Fibroblast of villous mesenchyme (primary cell): ENCODE results near the gene PLXNC1. TPM values are rescaled to one million over a fixed set of nuclear protein-coding genes. Genes with fewer than 3 reads are reported as not detected.

ENCODE experiments used
- DNase-seq: peaks from one replicate; pipeline ENCODE4 v3.0.0-alpha.2; 2010; ENCODE audit warnings: low read depth
- H3K4me3 ChIP-seq: 2 replicates; pipeline ENCODE4 v1.5.1; 2011; ENCODE audit warnings: low read depth, mild to moderate bottlenecking, low read length
- CTCF ChIP-seq: IDR thresholded peaks from 2 replicates; pipeline ENCODE4 v1.5.1; 2012; ENCODE audit warnings: low read depth, mild to moderate bottlenecking, low read length; ENCODE audit not compliant: insufficient read depth
- total RNA-seq: library from RNA; depleted of rRNA; stranded (reverse); fragments of >200 nt; gene quantifications from 2 replicates; pipeline ENCODE4 v1.2.3, GENCODE V29; 2012

Gene PLXNC1
- total RNA-seq, 1 donor: 0.86 TPM

GRCh38 chr12:94165670-94166364, 17.4 kb downstream of the PLXNC1 start:
- H3K4me3 ChIP-seq: no peak overlapping the region

DNA sequence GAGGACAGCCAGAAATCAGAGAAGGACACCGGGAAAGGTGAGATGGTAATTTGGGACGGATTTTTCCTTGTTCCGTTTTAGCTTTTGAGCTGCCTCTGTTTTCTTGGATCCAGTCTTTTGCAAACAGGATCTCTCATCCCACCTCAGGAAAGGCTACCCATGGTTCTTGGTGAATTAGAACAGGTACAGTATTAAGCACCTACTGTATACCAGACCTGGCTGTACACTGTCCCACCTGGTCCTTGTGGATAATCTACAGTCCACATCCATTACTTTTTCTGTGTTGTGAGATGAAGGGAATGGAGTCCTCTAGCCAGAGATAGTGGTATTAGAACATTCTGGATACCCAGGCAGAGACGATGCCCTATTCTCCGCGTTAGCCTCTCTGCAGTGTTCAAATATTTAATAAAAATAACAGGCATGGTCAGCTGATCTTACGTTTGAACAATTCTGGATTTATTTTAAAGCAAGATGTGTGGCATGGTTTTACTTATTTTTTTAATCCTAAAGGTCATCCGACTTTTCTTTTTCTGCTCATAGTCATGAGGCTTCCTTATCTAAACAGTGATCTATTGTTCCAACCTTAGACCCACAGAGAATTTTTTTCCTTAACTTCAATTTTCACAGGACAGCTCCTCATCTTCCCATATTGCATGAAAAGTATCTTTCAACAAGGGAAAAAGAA, 18.8 kb downstream of the PLXNC1 start:
- no peak for DNase-seq
- H3K4me3 ChIP-seq: no peak overlapping the region
- no peak for TF ChIP-seq CTCF

More at GRCh38 chr12:94165670-94166364, 17.4 kb downstream of the PLXNC1 start:
- TF ChIP-seq CTCF: no peak
- DNase-seq: no peak

DNA sequence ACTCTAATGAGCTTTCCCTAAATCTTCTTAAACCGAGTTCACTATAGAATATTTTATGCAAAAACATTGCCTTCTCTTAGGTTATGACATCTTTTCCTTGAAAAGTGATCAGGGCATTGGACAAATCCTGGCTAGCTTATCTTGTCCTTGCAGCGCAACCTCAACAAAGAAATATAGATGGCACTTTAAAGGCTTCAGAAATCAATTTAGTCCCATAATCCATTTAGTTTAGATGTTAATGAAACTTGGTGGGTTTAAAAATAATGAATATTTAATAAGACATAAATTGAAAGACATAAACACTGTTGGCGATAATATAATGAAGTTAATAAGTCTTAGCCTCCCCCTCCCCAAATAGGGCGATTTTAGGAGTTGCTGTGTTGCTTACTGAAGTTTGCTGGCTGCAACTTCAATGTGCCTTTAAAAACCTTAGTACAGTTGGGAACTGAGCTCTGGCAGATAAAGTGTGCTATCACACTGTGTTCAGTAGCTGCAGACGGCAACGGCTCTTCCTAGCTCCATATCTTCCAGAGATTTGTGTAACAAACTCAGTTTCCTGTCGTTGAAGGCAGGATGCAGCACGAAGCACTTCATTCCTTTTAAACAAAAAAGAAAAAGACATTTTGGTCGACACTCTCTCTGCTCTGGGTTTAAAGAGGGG, 19.5 kb downstream of the PLXNC1 start:
- no peak for DNase-seq
- no peak overlapping the region for H3K4me3 ChIP-seq
- TF ChIP-seq CTCF: no peak

GRCh38 chr12:94169495-94169894, 21.1 kb downstream of the PLXNC1 start:
- TF ChIP-seq CTCF: no peak
- DNase-seq: no peak
- H3K4me3 ChIP-seq: no peak overlapping the region

GRCh38 chr12:94169966-94170689, 21.8 kb downstream of the PLXNC1 start:
- no peak for TF ChIP-seq CTCF
- H3K4me3 ChIP-seq: no peak overlapping the region
- no peak for DNase-seq

DNA sequence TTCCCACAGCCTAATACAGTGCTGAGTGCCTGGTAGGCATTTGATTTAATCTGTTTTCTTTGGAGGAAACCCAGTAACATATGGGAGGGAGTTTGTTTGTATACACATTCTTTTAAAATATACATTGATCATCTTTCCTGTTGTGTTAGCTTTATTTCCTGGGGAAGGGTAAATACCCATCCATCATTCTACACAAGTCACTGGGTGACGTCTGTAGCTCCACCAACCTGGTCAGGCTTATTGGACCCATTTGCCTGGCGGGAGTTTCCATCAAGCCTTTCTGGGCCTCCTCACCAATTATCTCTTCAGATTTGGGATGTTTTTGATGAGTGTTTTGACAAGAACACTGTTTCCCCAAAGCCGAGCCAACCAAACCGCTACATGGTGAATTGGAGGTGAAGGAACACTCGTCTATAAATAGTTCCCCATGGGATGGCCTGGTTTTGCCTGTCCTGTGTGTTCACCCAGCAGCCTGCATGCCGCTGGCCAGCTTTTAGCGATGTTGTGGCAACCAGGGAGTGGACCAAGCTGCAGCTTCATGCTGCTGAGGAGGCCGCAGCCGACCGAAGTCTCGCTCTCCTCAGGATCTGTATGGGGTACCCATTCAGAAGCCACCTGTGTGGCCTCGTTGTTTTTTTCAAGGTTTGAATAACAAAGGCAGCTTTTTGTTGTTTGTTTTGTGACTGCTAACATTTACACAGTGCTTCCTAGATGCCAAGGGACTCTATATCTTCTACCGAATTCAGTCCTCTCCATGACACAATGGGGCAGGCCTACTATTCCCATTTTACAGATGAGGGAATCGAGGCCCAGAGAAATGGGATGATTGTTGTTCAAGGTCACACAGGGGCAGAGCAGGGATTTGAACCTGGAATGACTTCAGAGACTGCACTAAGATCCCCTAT, 22.6 kb downstream of the PLXNC1 start:
- DNase-seq: no peak
- H3K4me3 ChIP-seq: no peak overlapping the region
- no peak for TF ChIP-seq CTCF
